Mucosa of gallbladder (tissue), 1 donor: ENCODE data around the gene TCF7L2. TPM values are rescaled to one million over a fixed set of nuclear protein-coding genes. Genes with fewer than 3 reads are reported as not detected.

ENCODE experiments used
- DNase-seq: peaks from one replicate; pipeline ENCODE4 v3.0.0-alpha.2; 2020; ENCODE audit warnings: low spot score
- total RNA-seq: library from RNA; stranded (reverse); gene quantifications from one replicate; pipeline ENCODE4 v1.2.1, GENCODE V29; 2021
- donor health status: DM: no; HTN: no; CAD: no.

Gene TCF7L2
- total RNA-seq, 1 donor from 2014 or later = 35.3 TPM

DNA sequence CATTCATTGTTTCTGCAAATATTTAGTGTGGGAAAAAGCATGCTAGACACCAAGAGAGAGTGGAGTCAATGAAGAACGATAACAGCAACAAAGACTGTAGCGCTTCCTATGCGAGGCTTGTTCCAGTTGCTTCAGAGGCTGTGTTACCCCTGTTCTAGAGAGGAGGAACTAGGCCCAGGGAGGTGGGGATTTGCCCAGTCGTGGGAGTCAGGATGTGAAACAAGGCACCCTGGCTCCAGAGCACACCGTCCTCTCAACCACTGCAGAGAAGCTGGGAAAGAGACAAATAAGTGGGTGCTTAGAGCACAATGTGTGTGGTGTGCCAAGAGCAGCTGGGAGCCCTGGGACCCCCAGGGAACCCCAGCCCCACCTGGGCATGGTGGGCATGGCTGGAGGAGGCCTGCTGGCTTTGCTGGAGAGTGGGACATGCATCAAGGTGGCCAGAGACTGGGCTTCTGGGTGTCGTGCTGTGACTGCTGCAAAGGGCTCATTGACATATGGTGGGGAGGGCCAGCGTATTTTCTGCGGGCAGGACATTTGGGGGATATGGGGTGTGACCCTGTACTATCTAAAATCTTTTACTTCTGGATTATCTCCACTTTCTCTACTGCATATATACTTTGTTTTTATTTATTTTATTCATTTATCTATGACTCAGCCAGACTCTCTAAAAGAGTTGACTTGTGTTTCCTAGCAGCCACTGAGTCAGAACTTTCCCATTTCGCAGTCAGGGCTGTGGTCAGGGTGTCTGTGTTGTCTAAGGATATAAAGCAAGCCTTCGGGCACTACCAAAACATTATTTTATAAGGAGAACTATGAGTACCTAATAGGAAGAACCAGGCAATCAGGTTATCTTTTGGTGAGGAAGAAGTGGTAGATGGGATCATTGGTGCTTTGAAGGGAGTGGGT, 95.4 kb downstream of the TCF7L2 start:
- no peak for DNase-seq

DNA sequence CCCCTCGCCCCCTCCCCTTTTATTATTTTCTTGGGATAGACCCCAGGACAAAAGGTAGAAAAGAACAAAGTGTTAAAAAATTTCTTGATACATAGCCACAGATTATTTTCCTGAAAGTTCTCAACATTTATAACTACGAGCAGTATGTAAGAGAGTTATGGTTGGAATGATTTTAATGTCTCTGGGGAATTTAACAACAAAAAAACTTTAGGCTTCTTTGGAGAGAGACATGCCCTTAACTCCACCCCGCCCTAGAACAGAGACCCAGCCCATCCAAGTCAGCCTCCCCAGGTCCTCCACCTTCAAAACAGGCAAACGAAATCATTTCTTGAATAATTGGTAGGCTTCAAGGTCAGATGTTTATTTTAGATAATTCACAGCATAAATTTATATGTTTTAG, 97.1 kb downstream of the TCF7L2 start:
- DNase-seq = no peak

DNA sequence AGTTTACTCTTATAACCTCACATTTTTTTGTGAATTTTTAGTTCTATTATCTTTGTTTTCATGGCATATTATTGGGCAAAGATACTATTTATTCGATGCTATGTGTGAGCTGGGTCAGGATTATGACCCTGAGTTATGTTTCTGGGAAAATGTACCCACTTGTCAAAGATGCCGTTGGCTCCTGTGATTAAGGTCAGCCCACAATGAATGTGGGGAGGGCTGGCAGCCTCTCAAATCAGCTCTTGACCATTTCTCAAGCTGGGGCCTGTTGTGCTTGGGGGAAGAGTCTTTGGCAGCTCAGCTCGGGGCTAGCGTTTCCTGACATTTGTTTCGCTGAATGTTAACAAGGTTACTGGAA, 97.5 kb downstream of the TCF7L2 start:
- DNase-seq = no peak

DNA sequence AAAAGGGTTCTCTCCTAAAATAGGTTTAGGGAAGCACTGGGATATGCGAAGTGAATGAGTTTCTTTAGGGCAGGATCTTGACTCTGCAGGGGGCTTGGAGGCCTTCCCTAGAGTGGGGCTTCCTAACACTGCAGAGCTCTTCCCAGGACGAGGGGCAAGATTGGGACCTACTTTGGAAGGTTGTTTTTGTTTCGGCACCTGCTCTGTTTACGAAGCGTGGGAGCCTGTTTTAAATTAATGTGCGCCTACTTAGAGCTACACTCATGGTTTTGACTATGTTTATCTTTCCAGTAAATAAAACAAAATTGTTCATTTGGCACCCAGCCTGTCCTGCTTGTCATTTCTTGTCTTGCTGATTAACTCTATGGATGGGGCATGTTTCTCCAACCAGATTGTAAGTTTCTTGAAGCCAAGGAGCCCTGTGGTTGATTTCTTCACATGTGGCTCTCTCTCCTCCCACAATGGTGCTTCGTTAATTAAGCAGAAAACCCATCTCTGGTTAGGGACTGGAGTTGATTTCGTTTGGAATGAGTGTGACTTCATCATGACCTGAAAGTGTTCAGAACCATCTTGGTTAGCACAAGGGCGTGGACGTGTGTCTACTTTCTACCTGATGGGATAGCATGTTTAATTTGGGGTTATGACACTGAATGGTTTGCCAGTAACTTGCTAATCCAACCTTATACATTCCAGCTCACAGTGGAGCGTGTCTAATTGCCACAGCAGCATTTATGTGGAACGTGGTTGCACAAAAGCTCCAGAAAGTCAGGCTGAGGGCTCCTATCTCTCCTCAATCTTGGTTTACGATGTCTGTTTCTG, 98.1 kb downstream of the TCF7L2 start:
- DNase-seq = no peak

DNA sequence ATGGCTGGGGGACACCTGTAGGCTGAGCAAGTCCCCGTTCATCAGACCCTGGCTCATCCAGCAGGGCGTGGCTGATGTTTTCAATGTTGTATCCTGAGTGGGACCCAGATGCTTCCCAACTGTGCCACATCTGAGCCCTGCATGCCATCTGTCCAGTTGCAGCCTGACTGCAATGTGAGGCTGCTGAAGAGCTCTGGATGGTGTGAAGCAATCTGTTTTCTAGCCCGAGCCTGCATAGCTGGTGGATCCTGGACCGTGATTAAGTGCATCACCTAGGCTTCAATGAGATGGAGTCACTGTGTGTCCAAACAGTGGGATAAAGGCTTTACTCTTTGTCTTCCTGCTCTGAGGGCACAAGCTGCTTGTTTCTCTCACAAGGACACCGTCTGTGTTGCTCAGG, 99.8 kb downstream of the TCF7L2 start:
- DNase-seq = no peak

DNA sequence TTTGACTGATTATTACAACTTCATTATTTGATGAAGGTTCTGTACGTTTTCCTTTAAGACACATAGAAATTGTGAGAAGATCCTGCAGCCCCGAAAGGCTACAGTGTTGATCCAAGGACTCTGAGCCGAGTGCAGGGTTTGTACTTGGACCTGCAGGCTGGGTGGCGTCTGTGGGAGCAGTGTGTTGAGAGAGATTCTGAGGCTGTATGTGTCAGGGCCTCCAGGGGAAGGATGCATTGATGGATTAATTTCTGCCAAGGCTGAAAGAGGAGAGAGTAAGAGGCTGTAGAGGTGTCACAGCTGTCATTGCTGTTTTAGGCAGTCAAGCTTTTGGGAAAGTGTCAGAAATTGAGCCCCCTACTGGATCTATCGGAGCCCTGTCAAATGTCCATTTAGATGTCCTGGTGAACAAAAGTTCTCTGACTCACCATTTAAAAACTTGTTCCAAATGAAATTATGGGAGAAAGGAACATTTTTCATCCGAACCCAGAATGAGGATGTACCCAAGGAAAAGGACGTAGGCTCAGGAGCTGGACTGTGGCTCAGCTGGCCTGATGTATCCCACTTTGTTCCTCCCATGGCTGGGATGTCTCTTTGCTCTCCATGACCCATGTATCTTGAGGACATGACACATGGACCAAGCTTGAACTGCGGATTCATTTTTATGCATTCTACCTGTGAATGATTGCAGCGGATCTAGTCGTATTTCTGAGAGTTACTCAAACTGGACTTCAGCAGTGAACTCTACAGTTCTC, 102.2 kb downstream of the TCF7L2 start:
- DNase-seq = no peak

DNA sequence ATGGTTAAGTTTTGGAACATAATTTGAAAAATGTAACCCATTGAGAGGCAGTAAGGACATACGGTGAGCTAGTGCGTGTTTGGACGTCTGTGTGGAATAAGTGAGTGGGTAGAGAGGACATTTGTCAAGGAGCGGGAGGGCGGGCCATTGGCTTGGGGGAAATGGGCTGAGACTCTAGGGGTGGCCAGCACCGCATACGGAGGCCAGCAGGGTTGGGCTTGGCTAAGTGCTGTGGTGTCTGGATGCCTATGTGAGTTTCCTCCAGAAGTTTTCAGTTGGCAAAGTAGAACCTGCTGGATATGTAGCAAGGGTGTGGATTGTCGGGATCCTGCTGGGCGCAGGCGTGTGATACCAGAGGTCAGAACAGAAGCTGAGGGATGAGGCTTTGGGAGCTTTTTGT, 103.0 kb downstream of the TCF7L2 start:
- no peak for DNase-seq

DNA sequence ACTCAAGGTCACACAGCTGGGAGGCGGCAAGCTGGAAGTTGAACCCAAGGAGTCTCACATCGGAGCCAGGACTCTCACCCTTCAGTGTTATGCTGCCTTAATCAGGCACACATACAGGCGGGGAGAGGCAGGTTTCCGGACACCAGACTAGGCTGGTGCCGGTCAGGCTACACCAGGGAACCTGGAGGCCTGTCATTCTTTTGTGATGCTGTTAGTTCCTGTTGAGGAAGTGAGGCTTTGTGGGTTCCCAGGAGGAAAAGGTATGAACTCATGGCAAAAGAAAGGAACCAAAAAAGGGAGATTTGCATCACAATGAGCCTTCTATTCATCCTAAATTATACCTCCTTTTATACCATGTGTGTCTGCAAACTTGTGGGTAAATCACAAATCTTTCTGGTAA, 103.8 kb downstream of the TCF7L2 start:
- DNase-seq = no peak

DNA sequence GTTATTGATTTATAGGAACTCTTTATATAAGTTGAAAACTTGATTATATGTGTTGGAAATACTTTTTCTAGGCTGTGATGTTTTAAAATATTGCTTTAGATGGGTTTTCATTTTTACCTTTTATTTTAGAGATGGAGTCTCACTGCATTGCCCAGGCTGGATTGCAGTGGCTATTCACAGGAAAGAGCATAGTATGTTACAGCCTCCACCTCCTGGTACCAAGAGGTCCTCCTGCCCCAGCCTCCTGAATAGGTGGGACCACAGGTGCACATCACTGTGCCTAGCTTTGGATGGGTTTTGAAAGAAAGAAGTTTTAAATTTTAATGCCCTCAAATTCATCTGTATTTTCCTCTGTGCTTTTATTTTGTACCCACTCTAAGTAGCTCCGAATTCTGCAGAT, 105.4 kb downstream of the TCF7L2 start:
- DNase-seq = no peak

DNA sequence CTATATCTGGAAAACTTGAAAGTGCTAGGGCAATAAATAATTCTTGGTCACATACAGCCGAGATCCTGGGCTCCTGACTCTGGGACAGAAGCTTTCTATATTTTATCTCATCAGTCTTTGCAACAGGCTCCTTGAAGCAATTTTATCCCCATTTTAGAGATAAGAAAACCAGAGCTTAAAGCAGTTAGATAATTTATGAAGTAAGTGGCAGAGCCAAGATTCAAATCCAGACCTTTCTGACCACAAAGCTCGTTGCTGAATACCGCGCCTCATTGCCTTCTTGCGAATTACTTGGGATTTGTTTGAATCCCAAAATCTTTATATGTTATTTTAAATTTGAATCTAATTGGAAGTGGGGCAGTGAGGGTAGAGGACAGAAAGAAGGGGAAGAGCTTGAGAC, 106.0 kb downstream of the TCF7L2 start:
- no peak for DNase-seq

DNA sequence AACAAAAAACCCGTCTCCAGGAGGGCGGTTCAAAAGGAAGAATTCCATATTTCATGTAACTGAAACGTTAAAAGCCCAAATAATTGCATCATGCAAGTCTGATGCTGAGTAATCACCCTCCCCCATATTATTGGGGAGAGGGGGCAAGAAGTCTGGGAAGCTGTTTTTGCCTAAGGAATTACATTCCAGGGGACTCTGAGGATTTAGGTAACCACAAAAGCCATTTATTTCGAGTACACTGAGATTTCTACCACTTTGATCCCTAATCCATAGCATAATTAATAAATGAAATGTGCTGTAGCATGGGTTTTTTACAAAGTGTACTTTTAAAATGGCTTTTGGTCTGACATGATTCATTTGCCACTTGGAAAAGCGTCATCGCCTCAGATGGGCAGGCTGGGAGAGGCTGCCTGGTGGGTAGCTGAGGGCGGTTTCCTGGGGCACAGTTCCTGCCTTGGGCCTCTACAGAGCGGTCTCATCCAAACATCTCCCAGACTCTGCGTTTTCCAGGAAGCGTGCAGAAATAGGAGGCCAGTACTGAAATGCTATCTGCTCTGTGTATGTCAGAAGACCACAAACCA, 106.5 kb downstream of the TCF7L2 start:
- DNase-seq = no peak

DNA sequence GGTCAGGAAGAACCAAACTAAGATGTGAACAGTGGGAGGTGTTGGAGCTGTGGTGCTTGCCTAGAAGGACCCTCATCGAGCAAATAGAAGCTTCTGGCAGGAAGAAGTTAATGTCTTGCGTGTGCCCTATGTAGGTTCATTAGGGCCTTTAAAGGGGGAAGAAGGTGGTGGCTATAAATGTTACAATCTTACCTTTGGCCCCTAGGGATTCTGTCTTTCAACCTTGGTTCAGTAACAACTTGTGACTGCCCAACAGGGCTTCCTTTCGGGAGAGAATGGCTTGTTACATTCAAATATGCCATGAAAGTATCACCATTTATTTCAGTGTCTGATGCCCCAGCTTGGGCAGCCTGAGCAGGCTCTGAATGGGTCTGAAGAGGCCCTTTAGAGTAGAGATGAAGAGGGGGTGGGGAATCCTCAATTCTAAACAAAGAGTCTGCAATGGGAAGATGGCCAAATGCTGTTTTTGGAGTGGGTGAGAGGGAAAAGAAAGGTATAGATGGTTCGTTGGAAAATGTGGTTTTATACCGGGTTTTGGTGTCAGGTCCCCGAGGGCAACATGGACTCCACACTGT, 108.0 kb downstream of the TCF7L2 start:
- DNase-seq = no peak

DNA sequence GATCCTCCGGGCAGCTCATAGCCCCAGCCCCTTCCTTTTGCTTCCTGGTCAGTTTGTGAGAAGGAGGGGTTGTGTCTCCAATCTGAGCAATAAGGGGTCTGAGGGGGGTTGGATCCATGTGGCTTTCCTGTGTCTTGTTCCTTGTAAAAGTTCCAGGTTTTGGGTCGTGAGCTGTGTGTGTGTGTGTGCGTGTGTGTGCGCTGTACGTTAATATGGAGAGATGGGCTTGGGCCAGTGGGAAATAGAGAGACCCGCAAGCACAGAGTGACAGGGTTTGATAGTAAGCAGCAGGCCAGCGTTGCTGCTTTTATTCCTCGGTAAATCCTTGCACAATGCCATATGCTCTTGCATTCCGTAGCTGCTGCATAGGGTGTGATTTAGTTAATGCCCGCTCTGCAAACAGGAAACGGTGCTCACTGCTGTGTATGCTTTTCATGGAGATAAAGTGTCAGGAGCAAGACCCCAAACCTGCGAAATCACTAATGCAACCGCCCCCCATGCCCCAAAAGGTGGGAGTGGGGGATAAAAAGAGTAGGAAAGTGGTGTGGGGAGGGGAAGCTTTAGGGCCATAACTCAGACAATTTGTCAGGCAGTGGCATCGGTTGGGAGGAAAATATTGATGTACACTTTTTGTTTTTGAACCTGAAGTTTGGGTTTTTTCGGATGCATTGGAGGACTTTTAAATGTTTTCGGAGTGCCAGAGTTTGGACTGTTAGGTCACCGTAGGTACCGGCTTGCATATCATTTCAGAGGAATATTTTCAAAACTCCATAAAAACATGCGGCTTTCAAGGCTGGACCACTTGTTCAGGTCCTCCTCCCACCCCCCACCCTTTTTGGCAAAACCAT, 108.7 kb downstream of the TCF7L2 start:
- DNase-seq = peak; percentile 33

DNA sequence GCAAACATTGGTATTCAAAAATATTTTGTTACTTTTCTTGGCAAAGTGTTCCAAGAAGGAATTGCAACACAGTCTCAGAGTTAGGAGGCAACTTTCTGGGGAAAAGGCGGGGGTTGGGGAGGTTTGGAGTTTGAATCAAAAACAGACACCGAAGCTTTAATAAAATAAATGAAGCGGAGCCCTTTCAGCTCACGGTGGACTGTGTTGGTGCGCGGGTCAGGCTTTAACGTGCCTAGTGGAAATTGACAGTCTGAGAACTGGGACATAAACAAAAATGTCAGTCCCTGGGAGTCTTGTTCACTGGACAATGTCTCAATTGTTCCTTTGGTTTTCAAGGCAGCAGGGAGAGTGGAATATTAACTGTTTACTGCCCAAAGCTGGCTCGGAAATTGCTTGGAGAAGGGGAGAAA, 109.3 kb downstream of the TCF7L2 start:
- no peak for DNase-seq

DNA sequence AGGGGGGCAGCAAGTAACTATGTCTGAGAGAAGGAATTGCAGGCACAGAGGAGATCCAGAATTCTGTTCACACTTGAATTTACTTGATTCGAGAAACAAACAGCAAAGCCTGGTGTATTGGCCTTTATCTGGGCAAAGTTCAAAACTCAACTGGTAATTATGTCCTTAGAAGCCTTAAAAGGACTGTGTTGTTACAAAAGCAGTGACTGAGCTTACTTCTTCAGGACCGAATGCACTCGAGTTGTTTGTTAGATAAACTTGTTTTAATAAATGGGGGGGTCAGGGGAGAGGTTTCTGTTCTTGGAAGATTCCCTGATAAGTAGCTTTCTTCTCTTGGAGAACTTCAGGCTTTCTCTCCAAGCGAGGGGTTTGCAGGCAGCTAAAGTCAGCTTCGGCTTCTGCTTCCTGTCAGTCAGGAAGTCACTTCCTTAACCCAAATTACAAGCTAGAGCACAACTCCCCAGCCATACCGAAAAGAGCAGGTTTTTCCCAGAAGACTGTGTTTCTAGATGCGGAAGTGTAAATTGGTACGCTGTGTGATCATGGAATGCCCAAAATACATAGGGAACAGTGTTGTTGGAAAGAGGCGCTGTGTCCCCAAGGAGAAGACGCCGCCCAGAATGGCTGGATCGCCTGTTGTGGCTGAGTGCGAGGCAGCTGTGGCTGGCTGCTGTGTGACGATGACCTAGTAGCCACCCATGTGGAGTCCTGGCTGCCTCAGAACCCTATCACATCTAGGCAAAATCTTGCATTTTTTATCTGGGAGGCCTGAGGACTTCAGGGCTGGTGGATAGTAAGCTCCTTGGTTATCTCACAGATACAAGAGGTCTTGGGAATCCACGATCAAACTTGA, 110.4 kb downstream of the TCF7L2 start:
- no peak for DNase-seq

DNA sequence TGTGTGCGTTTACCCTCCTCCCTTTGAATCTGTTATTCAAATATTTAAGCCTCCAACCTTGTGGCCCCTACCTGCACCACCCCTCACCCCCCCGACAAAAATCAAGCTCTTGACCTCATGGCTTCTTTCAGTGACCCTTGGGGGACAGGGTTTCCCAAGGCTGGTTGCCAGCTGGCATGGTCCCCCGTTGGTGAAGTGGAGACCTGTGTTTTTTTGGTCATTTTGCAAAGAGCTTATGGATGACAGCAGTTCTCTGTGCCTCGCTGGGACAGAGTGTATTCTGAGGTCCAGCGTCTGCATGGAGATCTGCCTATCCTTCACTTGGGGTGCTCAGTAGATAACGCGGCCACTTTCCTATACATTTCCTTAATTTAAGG, 111.0 kb downstream of the TCF7L2 start:
- DNase-seq = no peak

DNA sequence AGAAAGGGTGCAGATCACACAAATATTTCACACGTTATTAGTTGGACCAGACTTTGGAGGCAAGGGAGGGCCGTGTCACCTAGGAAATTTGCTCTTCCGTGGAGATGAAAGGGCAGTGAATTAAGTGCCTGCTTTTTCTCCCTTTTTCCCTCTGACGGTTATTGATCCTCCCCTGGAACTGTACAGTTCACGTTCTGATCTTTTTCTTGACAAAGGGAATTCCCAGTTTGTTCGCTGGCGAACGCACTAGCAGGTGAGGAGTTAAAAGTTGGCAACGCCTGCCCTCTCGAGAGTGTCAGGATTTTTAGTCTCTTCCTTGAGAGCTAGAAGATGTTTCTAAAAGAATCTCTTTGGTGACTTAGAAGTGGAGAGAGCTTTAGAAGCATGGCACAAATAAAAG, 111.5 kb downstream of the TCF7L2 start:
- DNase-seq = no peak

DNA sequence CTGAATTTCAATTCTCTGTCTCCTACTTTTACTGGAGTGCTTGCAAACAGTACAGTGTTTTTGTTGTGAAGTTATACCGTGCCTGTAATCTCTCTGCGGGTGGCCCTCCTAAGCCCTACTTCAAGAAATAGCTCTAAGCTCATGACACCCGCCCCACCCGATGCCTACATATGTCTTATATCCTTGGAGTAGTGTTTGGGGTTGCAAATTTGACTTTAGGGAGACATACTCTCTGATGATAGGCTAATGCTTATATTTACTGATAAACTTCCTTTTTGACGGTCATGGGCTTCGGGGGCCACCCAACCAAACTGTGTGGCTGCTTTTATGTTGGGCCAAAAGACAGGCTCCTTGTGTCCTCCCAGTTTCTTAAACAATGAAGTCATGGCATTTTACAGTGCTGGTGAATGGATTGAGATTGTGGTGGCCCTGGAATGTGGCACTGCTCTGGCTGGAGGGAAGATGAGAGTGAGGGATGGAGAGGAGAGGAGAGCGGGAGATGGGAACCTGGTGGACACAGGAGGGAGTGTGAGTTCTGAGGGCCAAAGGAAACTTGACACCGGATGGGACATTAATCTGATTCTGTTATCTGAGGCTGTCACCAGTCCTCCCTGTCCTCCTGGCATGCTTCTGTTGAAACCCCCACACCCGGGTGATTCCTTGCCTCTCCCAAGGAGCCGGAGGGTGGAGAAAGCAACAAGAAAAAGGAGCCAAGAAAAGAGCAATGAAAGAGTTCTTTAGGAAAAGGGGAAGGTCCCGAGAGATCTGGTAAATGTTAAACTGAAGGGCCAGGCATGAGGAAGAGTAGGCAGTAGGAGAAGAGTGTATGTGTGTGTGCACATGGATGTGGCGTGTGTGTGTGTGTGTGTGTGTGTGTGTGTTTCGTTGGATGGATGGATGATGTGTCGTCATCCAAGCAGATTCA, 113.3 kb downstream of the TCF7L2 start:
- no peak for DNase-seq

DNA sequence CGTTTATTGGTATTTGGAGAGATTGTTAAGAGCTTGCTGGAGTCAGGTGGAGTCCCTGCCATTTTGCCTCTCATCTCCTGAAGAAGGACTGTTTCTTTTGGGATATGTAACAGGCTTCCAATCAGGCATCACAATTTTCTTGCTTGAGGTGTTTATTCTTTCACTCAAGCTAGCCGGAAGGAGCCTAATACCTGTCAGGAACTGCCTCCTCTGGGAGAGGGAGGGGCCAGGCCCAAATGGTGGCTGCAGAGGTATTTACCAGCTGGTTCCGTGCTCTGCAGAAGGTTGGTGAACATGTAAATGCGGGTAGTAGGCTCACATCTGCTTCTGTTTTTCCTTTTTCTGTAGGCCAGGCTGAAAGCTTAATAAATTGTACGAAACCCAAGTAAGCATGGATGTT, 114.0 kb downstream of the TCF7L2 start:
- DNase-seq = no peak
